Activated CD4-positive, CD25-positive, alpha-beta regulatory T cell treated with anti-CD3 and anti-CD28 coated beads, Interleukin-2, amount 50 U/mL, for 16 hours (primary cell): ENCODE measurements around the gene PTPN14.

ENCODE experiments used
- DNase-seq: peaks from one replicate; pipeline ENCODE4 v3.0.0-alpha.2; 2020; ENCODE audit warnings: low read depth, low spot score

PTPN14 gene

GRCh38 chr1:214568328-214568727 is 16.9 kb upstream of the PTPN14 start:
- no peak for DNase-seq

- no peak for DNase-seq
These were observed 16.1 kb upstream of the PTPN14 start for GRCh38 chr1:214567481-214567980.

GRCh38 chr1:214566158-214567104 is 15.0 kb upstream of the PTPN14 start:
- no peak for DNase-seq

GRCh38 chr1:214565310-214565709 is 13.9 kb upstream of the PTPN14 start:
- no peak for DNase-seq

GRCh38 chr1:214563881-214564280 is 12.5 kb upstream of the PTPN14 start:
- no peak for DNase-seq

- DNase-seq, result no peak
These were observed 6.7 kb upstream of the PTPN14 start for GRCh38 chr1:214557952-214558735.

GRCh38 chr1:214553142-214553710 is 1.8 kb upstream of the PTPN14 start:
- no peak for DNase-seq

GRCh38 chr1:214552174-214552608 is 789 bp upstream of the PTPN14 start:
- no peak for DNase-seq

GRCh38 chr1:214550857-214551435 is 456 bp downstream of the PTPN14 start:
- DNase-seq, result no peak

- no peak for DNase-seq
These were observed 1.2 kb downstream of the PTPN14 start for GRCh38 chr1:214550013-214550856.

GRCh38 chr1:214549604-214550003 is 1.8 kb downstream of the PTPN14 start:
- no peak for DNase-seq

GRCh38 chr1:214548988-214549387 is 2.4 kb downstream of the PTPN14 start:
- no peak for DNase-seq

- DNase-seq, result no peak
These were observed 3.1 kb downstream of the PTPN14 start for GRCh38 chr1:214548271-214548670.

- DNase-seq, result no peak
These were observed 3.7 kb downstream of the PTPN14 start for GRCh38 chr1:214547747-214548146.

GRCh38 chr1:214546886-214547641 is 4.3 kb downstream of the PTPN14 start:
- DNase-seq, result no peak

GRCh38 chr1:214546084-214546483 is 5.3 kb downstream of the PTPN14 start:
- DNase-seq, result no peak

- DNase-seq, result no peak
These were observed 6.1 kb downstream of the PTPN14 start for GRCh38 chr1:214545293-214545692.

- no peak for DNase-seq
These were observed 6.6 kb downstream of the PTPN14 start for GRCh38 chr1:214544791-214545190.

- no peak for DNase-seq
These were observed 8.9 kb downstream of the PTPN14 start for GRCh38 chr1:214542275-214543199.
